A673 (cell line): Measurements from ENCODE around the gene JMJD7. TPM values are rescaled to one million over a fixed set of nuclear protein-coding genes. Genes with fewer than 3 reads are reported as not detected.

Experiments used
- BruUV-seq: library from RNA; stranded (reverse); fragments of 400-500 nt; replicated peaks from 2 replicates; lab custom pipeline; 2021; lab: Mats Ljungman, UMichigan
- CTCF ChIA-PET: fragments of 300-600 bp; sonication (Branson Sonifier 250); formaldehyde crosslinking; loops from one replicate; lab custom pipeline; 2022; ENCODE audit warnings: antibody characterized with exemption; lab: Charles Lee
- POLR2A ChIA-PET: fragments of 300-600 bp; sonication (Branson Sonifier 250); formaldehyde crosslinking; loops from one replicate; lab custom pipeline; 2022; ENCODE audit warnings: antibody characterized with exemption; ENCODE audit not compliant: low non-redundant PET; lab: Charles Lee
- DNase-seq: peaks from one replicate; pipeline ENCODE4 v3.0.0-alpha.2; 2015; ENCODE audit warnings: low spot score
- H3K27ac ChIP-seq: fragments of 200-600 bp; sonication (generic); 2 replicates; pipeline ENCODE4 v1.5.1; 2016; ENCODE audit warnings: mixed run types, low read depth, mild to moderate bottlenecking, mixed read lengths, antibody characterized with exemption, low read length; ENCODE audit not compliant: poor library complexity, severe bottlenecking
- H3K27me3 ChIP-seq: fragments of 200-600 bp; sonication (generic); replicated peaks from 2 replicates; pipeline ENCODE4 v1.6.1; 2017; ENCODE audit warnings: mixed run types, low read depth, mild to moderate bottlenecking, mixed read lengths, antibody characterized with exemption, low read length; ENCODE audit not compliant: insufficient read depth, poor library complexity
- H3K36me3 ChIP-seq: fragments of 200-600 bp; sonication (generic); 2 replicates; pipeline ENCODE4 v1.6.1; 2016; ENCODE audit warnings: mixed run types, mild to moderate bottlenecking, mixed read lengths, antibody characterized with exemption, low read length; ENCODE audit not compliant: insufficient read depth, poor library complexity, severe bottlenecking
- H3K4me1 ChIP-seq: fragments of 200-600 bp; sonication (generic); 2 replicates; pipeline ENCODE4 v1.6.1; 2017; ENCODE audit warnings: mixed run types, mild to moderate bottlenecking, mixed read lengths, antibody characterized with exemption, low read length; ENCODE audit not compliant: insufficient read depth, poor library complexity, severe bottlenecking
- H3K4me3 ChIP-seq: fragments of 200-600 bp; sonication (generic); 2 replicates; pipeline ENCODE4 v1.5.1; 2016; ENCODE audit warnings: low read depth, mixed run types, mild to moderate bottlenecking, mixed read lengths, low read length; ENCODE audit not compliant: poor library complexity, severe bottlenecking
- H3K9me3 ChIP-seq: fragments of 200-600 bp; sonication (generic); 2 replicates; pipeline ENCODE4 v1.6.1; 2016; ENCODE audit warnings: mixed run types, low read depth, mild to moderate bottlenecking, mixed read lengths, antibody characterized with exemption, low read length; ENCODE audit not compliant: poor library complexity, severe bottlenecking
- EZH2 ChIP-seq: fragments of 200-600 bp; sonication (generic); IDR thresholded peaks from 2 replicates; pipeline ENCODE4 v1.6.1; 2017; ENCODE audit warnings: borderline replicate concordance, low read depth, mild to moderate bottlenecking, mixed read lengths, antibody characterized with exemption, low read length; ENCODE audit not compliant: poor library complexity, severe bottlenecking
- intact Hi-C: fragments of 100-400 bp; cut with micrococcal nuclease; formaldehyde crosslinking; loops from one replicate; pipeline ENCODE4 v1.10.0; 2022; ENCODE audit not compliant: unreplicated experiment
- total RNA-seq: library from RNA; stranded (reverse); gene quantifications from 2 replicates; pipeline ENCODE4 v1.2.3, GENCODE V29; 2021
- TF ChIP-seq, protein P1 (sequence below): fragments of 300-800, 200-600 bp; sonication (generic); conservative IDR thresholded peaks from 2 replicates; pipeline ENCODE4 v1.5.1; 2017; ENCODE audit warnings: low read depth, mild to moderate bottlenecking, antibody characterized with exemption, low read length, moderate library complexity, mixed read lengths

JMJD7 gene
- total RNA-seq, 1 experiment from 2014 or later = 18.8 TPM

GRCh38 chr15:41849204-41849603 is 21.3 kb downstream of the JMJD7 start:
- TF ChIP-seq, protein P1, sequence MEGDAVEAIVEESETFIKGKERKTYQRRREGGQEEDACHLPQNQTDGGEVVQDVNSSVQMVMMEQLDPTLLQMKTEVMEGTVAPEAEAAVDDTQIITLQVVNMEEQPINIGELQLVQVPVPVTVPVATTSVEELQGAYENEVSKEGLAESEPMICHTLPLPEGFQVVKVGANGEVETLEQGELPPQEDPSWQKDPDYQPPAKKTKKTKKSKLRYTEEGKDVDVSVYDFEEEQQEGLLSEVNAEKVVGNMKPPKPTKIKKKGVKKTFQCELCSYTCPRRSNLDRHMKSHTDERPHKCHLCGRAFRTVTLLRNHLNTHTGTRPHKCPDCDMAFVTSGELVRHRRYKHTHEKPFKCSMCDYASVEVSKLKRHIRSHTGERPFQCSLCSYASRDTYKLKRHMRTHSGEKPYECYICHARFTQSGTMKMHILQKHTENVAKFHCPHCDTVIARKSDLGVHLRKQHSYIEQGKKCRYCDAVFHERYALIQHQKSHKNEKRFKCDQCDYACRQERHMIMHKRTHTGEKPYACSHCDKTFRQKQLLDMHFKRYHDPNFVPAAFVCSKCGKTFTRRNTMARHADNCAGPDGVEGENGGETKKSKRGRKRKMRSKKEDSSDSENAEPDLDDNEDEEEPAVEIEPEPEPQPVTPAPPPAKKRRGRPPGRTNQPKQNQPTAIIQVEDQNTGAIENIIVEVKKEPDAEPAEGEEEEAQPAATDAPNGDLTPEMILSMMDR = no peak
- TF ChIP-seq EZH2 = no peak
- no peak for DNase-seq
- H3K27ac ChIP-seq = no peak overlapping the region
- peaks cover 9% of the 10 kb centered on the region for H3K36me3 ChIP-seq
- no peaks in the 10 kb centered on the region for H3K27me3 ChIP-seq
- no TSS peak for BruUV-seq
- H3K9me3 ChIP-seq = no peaks in the 10 kb centered on the region
- H3K4me3 ChIP-seq = no peak overlapping the region
- CTCF ChIA-PET = no interaction called here
- POLR2A ChIA-PET = no interaction called here
- intact Hi-C loops = no loop called here
- no peaks in the 10 kb centered on the region for H3K4me1 ChIP-seq

DNA sequence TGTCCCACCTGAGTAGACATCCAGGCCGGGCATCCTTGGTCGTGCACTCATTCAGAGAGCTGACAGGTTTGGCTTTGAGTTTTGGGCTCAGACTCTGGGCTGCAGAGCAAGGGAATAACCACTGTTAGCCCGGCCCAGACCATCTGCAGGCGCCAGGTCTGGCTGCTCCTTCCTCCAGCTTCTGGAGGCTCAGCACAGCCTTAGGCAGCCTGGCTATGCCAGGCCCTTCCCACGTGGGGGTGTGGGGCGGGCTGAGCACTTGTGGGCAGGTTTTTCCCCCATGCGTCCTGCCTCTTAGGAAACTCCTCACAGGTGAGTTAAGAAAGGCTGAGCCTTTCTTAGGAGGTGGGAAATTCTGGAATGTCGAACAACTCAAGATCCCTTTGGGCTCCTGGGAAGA is 22.0 kb downstream of the JMJD7 start:
- intact Hi-C loops = no loop called here
- Histone ChIP-seq H3K4me1 (no peaks in the 10 kb centered on the region), H3K9me3 (no peaks in the 10 kb centered on the region), H3K4me3 (no peak overlapping the region), H3K27me3 (no peaks in the 10 kb centered on the region), H3K27ac (no peak overlapping the region), H3K36me3 (peaks cover 9% of the 10 kb centered on the region)
- DNase-seq = no peak
- ChIA-PET POLR2A (no interaction called here), CTCF (no interaction called here)
- no TSS peak for BruUV-seq
- TF ChIP-seq, protein P1 = no peak
- TF ChIP-seq EZH2 = no peak

GRCh38 chr15:41850482-41851166 is 22.7 kb downstream of the JMJD7 start:
- POLR2A ChIA-PET = no interaction called here
- CTCF ChIA-PET = no interaction called here
- Histone ChIP-seq H3K36me3 (peaks cover 9% of the 10 kb centered on the region), H3K4me3 (no peak overlapping the region), H3K4me1 (no peaks in the 10 kb centered on the region), H3K9me3 (no peaks in the 10 kb centered on the region), H3K27ac (no peak overlapping the region), H3K27me3 (no peaks in the 10 kb centered on the region)
- no peak for DNase-seq
- intact Hi-C loops = no loop called here
- no peak for TF ChIP-seq EZH2
- TF ChIP-seq, protein P1 = no peak
- no TSS peak for BruUV-seq
